ENCODE data around the gene DVL3. TPM values are rescaled to one million over a fixed set of nuclear protein-coding genes. Genes with fewer than 3 reads are reported as not detected.
"Not testable (repeated sequence)": the region's sequence is repeated elsewhere in the genome, so short reads cannot be mapped to it uniquely, and the experiment has no call there.

Gene DVL3
- total RNA-seq, 4 donors from 2014 or later = 56.8 to 117 (median 66.4) TPM

DNA sequence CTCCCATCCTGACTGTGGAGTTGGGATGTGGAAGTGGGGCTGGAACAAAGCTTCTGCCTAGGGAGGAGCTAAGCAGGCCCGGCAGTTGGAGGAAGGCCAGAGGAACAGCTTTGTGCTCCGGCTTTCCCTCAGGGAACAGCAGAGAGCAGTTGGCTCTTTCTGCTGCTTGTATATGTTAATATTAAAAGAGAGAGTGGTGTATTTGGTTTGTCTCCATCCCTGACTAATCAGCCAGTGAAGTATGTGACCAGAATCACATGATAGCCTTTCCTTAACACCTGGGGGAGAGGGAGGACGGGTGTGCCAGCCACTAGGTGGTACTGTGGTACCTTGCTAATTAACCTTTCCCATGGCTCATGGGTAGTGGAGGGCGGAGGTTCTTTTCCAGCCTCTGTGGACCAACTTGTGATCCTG is 10.1 kb upstream of the DVL3 start:
- ATAC-seq = peak; percentile 71
- Histone ChIP-seq H3K9me3 (no peaks in the 10 kb centered on the region), H3K4me1 (peaks cover 0 to 15% (median 0%) of the 10 kb centered on the region in 3 donors), H3K36me3 (peaks cover 0 to 67% of the 10 kb centered on the region in 2 donors), H3K4me3 (no peak overlapping the region), H3K27ac (peak overlapping the region in 2 of 4 donors; percentile 23 to 43), H3K27me3 (no peaks in the 10 kb centered on the region)
- TF ChIP-seq POLR2AphosphoS5 (IDR thresholded peaks at IDR 0.05) (no peak), EP300 (IDR thresholded peaks at IDR 0.05) (no peak), POLR2A (IDR thresholded peaks at IDR 0.05) (no peak)
- TF ChIP-seq, protein P1, sequence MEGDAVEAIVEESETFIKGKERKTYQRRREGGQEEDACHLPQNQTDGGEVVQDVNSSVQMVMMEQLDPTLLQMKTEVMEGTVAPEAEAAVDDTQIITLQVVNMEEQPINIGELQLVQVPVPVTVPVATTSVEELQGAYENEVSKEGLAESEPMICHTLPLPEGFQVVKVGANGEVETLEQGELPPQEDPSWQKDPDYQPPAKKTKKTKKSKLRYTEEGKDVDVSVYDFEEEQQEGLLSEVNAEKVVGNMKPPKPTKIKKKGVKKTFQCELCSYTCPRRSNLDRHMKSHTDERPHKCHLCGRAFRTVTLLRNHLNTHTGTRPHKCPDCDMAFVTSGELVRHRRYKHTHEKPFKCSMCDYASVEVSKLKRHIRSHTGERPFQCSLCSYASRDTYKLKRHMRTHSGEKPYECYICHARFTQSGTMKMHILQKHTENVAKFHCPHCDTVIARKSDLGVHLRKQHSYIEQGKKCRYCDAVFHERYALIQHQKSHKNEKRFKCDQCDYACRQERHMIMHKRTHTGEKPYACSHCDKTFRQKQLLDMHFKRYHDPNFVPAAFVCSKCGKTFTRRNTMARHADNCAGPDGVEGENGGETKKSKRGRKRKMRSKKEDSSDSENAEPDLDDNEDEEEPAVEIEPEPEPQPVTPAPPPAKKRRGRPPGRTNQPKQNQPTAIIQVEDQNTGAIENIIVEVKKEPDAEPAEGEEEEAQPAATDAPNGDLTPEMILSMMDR (IDR thresholded peaks at IDR 0.05) = peak in 3 of 4 experiments; percentile 44 to 67 (median 50)
- 15 to 22% methylated on average over 4 of the region's 4 CpGs for WGBS, 2 donors (ENCODE audit: low coverage in 1 of 2)

DNA sequence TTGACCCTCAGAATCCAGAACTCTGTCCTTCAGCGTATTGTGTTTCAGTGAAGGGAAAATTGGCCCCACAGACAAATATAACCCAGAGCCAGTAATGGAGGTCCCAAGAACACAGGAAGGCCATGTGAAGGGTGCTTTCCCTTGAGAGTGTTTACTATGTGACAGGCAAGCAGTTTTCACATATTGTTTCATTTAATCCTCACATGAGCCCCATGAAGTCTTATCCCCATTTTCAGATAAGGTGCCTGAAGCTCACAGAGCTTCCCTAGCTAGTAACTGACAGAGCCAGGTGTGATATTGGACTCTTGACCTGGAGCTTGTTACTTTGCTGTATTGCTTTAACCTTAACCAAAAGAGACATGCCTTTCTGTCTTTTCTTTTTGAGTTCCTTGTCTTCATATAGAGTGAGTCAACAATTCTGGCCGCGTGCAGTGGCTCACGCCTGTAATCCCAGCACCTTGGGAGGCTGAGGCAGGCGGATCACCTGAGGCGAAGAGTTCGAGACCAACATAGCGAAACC is 9.4 kb upstream of the DVL3 start:
- ATAC-seq = no peak
- no peak for TF ChIP-seq POLR2A (IDR thresholded peaks at IDR 0.05)
- H3K4me3 ChIP-seq = no peak overlapping the region
- peaks cover 0 to 60% of the 10 kb centered on the region in 2 donors for H3K36me3 ChIP-seq
- no peaks in the 10 kb centered on the region for H3K9me3 ChIP-seq
- peak overlapping the region in 2 of 4 donors; percentile 23 to 43 for H3K27ac ChIP-seq
- H3K27me3 ChIP-seq = no peaks in the 10 kb centered on the region
- H3K4me1 ChIP-seq = peaks cover 0 to 15% (median 0%) of the 10 kb centered on the region in 3 donors
- 90% methylated on average over 8 of the region's 8 CpGs; no CpG with 5 or more reads in 1 of the 2 donors for WGBS, 2 donors (ENCODE audit: low coverage in 1 of 2)

DNA sequence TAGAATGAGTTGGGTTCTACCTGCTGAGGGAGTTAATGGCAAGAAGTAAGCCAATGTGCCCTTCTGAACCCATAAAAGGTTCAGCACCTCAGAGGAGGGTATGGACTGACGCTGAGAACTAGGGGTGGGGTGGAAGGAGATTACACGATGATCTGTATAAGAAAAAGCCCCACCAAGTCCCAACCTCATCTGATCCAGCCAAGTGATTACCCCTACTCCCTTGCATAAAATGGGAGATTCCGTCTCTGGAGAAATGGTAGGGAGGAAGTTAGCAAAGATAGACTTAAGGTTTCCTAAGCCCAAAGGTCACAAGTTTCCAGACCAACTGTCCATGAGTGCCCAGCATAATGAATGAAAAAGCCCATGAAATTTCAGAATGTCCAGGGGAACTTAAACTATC is 7.1 kb upstream of the DVL3 start:
- Histone ChIP-seq H3K36me3 (peaks cover 0 to 37% of the 10 kb centered on the region in 2 donors), H3K27ac (no peak overlapping the region), H3K4me3 (no peak overlapping the region), H3K27me3 (no peaks in the 10 kb centered on the region), H3K4me1 (peaks cover 0 to 16% (median 0%) of the 10 kb centered on the region in 3 donors), H3K9me3 (no peaks in the 10 kb centered on the region)
- no peak for ATAC-seq
- TF ChIP-seq EP300 (IDR thresholded peaks at IDR 0.05) (no peak), POLR2A (IDR thresholded peaks at IDR 0.05) (no peak), POLR2AphosphoS5 (IDR thresholded peaks at IDR 0.05) (no peak)
- WGBS, 2 donors (ENCODE audit: low coverage in 1 of 2) = 77 to 100% methylated on average over 1 to 3 of the region's 3 CpGs

DNA sequence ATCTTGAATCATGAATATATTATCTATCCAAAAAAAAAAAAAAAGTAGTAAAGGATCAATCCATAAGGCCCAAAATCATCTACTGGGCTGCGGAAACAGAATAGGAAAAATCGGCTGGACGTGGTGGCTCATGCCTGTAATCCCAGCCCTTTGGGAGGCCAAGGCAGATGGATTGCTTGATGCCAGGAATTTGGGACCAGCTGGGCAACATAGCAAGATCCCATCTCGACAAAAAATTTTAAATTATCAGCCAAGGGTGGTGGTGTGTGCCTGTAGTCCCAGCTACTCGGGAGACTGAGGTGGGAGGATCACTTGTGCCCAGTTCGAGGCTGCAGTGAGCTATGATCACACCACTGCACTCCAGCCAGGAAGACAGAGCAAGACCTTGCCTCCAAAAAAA is 6.1 kb upstream of the DVL3 start:
- Histone ChIP-seq H3K9me3 (no peaks in the 10 kb centered on the region), H3K4me1 (peaks cover 0 to 27% (median 0%) of the 10 kb centered on the region in 3 donors), H3K27ac (no peak overlapping the region), H3K36me3 (peaks cover 0 to 27% of the 10 kb centered on the region in 2 donors), H3K4me3 (no peak overlapping the region), H3K27me3 (no peaks in the 10 kb centered on the region)
- TF ChIP-seq, protein P1 (IDR thresholded peaks at IDR 0.05) = no peak
- TF ChIP-seq POLR2A (IDR thresholded peaks at IDR 0.05) (no peak), EP300 (IDR thresholded peaks at IDR 0.05) (no peak), POLR2AphosphoS5 (IDR thresholded peaks at IDR 0.05) (no peak)
- 87 to 100% methylated on average over 3 to 5 of the region's 6 CpGs for WGBS, 2 donors (ENCODE audit: low coverage in 1 of 2)
- no peak for ATAC-seq

DNA sequence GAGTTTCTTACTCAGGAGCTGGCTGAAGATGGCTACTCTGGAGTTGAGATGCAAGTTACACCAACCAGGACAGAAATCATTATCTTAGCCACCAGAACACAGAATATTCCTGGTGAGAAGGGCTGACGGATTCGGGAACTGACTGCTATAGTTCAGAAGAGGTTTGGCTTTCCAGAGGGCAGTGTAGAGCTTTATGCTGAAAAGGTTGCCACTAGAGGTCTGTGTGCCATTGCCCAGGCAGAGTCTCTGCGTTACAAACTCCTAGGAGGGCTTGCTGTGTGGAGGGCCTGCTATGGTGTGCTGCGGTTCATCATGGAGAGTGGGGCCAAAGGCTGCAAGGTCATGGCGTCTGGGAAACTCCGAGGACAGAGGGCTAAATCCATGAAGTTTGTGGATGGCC is 5.4 kb upstream of the DVL3 start:
- not testable (repeated sequence) for H3K4me3 ChIP-seq

DNA sequence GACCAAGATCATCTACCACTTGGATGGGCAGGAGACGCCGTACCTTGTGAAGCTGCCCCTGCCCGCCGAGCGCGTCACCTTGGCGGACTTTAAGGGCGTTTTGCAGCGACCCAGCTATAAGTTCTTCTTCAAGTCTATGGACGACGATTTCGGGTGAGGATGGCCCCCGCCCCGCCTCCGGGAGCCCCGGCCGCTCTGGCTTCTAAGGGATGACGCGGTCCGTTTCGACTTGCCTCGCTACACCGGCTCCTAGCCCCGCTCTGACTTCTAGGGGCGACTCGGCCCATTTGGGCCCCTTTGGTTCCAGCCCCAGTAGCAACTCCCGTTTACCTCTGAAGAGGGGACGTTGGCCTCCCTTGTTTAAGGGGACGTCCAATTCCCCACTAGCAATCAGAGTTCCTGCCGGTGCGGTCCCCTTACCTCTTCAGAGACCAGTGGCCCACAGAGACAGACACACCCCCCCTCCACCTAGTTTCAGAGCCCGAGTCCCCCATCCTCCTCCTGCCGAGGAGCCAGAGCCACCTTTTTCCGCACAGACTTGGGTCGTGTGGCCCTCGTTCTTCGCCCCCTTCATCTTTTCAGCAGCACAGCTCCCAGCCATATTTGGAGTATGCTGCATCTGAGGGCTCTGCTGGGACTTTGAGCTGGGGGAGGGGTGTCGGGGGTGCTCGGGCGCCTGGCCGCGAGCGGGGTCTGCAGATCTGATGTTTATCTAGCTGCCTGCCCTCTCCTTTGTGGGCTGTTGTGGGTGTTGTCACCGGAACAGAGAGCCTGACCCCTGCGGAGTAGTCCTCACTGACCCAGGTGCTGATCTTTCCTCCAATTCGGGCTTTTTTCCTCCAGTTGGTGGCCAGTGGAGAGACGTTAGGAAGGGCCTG is 706 bp downstream of the DVL3 start:
- Histone ChIP-seq H3K4me3 (peak overlapping the region; percentile 94 to 97), H3K36me3 (no peaks in the 10 kb centered on the region), H3K27ac (peak overlapping the region; percentile 76 to 95 (median 94)), H3K9me3 (no peaks in the 10 kb centered on the region), H3K27me3 (no peaks in the 10 kb centered on the region), H3K4me1 (peaks cover 3 to 66% (median 31%) of the 10 kb centered on the region in 3 donors)
- WGBS, 2 donors (ENCODE audit: low coverage in 1 of 2) = 0% methylated on average over 1 to 16 of the region's 47 CpGs
- TF ChIP-seq POLR2AphosphoS5 (IDR thresholded peaks at IDR 0.05) = no peak
- no peak for TF ChIP-seq EP300 (IDR thresholded peaks at IDR 0.05)
- no peak for TF ChIP-seq POLR2A (IDR thresholded peaks at IDR 0.05)
- TF ChIP-seq, protein P1 (IDR thresholded peaks at IDR 0.05) = no peak
- ATAC-seq = peak; percentile 16

More for the DNA sequence above, 5.4 kb upstream of the DVL3 start:
- Histone ChIP-seq H3K36me3 (peaks cover 0 to 20% of the 10 kb centered on the region in 2 donors), H3K4me1 (peaks cover 0 to 27% (median 0%) of the 10 kb centered on the region in 3 donors)
- H3K27me3 ChIP-seq, ATAC-seq, H3K27ac ChIP-seq, H3K9me3 ChIP-seq: not testable (repeated sequence)
- 50 to 70% methylated on average over 2 to 6 of the region's 6 CpGs for WGBS, 2 donors (ENCODE audit: low coverage in 1 of 2)

Measured in gastroesophageal sphincter (tissue), 4 donors.